Activated CD4-positive, alpha-beta T cell treated with anti-CD3 and anti-CD28 coated beads, Interleukin-10, Interleukin-2, amounts not matched to agents 100 ng/mL and 50 ng/mL, durations not matched to agents 16 hours and 8 hours (primary cell): ENCODE data around the gene HOXB4.
A peak's percentile ranks its signal among the peaks of the same experiment; 100 is the strongest.

Experiments
- DNase-seq: peaks from one replicate; pipeline ENCODE4 v3.0.0-alpha.2; 2020

The HOXB4 gene

GRCh38 chr17:48601207-48601538 is 23.0 kb upstream of the HOXB4 start:
- no peak for DNase-seq

- no peak for DNase-seq
Measured at GRCh38 chr17:48600244-48601098, 22.3 kb upstream of the HOXB4 start.

DNA sequence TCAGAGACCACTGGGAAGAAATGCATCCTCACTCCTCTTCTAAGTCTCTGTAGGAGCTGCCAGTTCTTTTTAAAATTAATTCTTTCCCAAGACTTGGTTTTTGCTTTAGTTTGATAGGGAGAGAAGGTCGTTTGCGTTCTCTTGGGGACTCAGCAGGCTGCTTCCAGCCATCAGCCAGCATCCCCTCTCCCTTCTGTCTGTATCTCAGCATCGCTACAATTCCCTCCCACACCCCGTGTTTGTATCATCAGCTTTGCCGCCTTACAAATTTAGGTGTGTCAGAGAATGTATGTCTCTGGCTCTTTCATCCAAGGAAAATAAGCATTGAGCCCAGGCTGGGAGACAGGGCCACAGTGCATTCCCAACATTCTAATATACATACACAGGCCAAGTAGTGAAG is 21.2 kb upstream of the HOXB4 start:
- DNase-seq, result no peak

GRCh38 chr17:48598736-48599135 is 20.6 kb upstream of the HOXB4 start:
- no peak for DNase-seq

DNA sequence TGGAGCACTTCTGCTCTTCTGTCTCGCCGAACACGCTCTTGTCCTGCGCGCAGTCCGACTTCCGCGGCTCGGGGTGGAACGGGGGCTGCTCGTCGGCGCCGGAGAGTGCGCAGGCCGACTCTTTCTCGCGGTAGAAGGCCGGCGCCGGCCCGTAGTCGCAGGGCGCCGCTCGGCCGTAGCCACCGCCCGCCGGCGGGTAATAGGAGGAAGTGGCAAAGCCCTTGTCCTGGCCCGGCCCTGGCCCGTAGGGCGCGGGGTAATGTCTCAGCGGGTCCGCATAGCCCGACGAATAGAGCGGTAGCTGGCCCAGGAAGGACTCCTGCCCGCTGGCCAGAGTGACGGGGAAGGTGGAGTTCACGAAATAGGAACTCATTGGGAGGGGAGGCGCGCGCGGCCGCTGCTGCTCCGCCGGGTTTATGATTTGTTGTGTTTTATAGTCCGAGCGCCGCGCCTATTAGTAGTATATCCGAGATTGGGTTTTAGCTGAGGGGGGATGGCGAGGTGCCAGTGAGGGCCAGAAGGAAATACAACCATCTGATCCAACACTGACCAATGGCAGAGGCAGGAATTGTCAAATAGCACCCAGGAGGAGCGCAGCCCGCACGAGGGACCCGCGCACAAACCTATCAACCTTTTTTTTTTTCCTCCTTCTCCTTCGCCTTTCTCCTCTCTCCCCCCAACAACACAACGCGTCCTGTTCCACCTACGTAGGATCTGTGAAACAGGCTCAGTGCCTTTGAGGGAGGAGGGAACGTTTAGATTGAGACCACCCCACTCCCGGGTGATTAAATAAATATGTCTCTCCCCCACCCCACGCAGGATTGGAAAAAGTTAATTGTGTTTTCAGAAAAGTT is 19.9 kb upstream of the HOXB4 start:
- DNase-seq, result peak; percentile 38

DNA sequence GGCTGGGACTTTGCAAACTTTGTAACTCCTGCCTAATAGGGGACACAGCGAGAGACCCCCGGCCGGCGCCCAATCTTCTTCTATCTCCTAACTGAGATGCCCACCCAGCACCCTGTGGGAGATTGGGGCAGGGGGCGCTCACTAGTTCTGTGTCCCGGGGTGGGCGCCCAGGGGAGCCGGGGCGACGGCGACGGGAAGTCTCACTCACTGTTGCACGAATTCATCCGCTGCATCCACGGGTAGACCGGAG is 19.3 kb upstream of the HOXB4 start:
- no peak for DNase-seq

DNA sequence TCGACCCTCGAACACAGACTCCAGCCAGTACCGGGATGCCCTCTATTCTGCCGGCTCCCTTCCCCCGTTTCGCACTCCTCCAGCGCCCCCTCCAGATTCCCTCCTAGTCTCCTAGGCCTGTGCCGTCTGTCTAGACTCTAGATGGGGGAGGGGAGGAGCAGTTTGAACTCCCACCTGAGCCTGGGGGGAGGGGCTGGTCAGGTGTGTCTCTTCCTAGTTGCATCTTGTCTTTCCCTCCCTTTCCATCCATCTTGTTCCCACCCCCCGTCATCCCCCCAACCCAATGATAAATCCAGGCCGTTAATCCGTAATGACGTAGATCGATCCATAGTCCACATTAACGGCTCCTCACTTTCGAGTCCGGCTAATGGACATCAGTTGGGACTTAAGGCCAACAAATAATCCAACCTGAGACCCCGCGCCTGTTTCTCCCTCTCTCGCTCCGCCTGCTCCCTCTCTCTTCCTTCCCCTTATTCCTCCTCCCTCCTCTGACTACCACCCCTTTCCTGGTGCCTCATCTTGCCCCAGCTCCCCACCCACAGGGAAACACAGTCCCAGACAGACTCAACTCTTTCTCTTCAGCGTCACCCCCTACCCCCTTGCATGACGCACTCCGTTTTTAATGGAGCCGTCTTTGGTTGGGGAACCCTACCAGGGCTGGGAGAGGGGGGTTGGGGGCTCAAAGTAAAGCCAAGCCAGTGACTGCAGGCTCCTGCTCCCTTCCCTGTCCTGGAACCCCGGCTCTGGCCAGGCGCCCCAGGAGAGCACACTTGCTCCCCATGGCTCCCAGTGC is 18.8 kb upstream of the HOXB4 start:
- DNase-seq, result no peak

GRCh38 chr17:48596000-48596734 is 18.0 kb upstream of the HOXB4 start:
- DNase-seq, result peak; percentile 49

DNA sequence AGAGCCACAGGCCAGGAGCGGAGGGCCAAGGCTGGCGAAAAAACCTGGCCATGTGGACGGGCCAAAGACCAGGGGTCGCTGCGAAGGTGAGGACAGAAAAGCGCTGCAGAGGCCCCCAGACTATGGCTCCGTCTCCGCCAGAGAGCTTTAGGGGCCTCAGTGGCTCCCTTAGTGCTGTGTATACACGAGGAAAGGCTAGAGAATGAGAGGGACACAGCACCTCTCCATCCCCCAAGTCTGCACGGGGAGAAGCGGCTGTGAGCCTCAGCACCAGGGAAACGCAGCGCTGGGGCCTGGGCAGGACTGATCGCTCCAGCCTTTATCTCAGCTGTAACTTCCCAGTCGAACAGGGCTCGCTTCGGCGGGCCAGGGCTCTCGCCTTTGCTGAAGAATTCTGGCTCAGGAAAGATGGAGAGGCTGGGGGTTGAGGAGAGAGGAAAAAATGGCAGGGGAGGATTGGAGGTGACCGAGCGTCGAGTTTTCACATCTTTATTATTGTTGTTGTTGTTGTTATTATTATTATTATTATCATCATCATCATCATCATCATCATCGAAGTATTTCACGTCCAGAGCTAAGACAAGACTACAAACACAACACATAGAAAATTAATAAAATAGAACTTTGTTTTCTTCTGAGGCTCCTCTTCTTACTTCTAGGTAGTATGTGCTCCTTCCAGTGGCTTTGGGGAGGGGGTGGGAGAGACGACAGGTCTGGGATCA is 17.3 kb upstream of the HOXB4 start:
- DNase-seq, result no peak

DNA sequence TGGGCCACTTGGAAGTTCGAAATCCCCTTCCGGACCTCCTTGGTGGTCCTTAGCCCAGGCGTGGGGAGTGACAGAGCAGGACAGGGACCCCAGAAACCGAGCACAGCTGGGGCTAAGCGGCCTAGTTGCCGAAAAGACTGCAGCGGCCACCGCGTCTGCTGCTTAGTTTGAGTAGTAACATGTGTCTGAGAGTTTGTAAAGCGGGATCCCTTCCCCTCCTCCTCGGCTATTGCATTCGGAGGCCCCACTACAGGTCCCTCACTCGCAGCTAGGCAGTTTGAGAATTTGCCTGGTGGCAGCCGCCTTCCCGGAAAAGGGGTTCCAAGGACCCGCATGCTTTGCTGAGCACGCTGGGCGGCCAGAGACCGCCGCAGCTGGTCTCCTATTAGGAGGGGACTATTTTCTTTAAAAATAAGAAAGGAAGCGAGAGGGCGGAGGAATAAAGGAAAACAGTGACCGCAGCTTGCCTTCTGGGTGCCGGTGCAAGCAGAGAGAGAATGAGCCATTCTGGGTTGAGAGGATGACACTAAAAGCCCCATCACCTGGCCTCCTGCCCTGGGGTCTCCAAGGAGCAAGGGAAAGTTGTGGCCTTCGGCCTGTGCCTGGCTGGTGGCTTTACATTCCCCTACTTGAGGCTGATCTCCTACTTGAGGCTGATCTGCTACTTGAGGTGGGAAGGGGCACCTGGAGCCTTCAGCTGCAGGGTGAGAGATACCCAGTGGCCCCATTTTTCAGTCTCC is 16.6 kb upstream of the HOXB4 start:
- no peak for DNase-seq

- DNase-seq, result peak; percentile 86
Measured at GRCh38 chr17:48593840-48594537, 15.8 kb upstream of the HOXB4 start.

DNA sequence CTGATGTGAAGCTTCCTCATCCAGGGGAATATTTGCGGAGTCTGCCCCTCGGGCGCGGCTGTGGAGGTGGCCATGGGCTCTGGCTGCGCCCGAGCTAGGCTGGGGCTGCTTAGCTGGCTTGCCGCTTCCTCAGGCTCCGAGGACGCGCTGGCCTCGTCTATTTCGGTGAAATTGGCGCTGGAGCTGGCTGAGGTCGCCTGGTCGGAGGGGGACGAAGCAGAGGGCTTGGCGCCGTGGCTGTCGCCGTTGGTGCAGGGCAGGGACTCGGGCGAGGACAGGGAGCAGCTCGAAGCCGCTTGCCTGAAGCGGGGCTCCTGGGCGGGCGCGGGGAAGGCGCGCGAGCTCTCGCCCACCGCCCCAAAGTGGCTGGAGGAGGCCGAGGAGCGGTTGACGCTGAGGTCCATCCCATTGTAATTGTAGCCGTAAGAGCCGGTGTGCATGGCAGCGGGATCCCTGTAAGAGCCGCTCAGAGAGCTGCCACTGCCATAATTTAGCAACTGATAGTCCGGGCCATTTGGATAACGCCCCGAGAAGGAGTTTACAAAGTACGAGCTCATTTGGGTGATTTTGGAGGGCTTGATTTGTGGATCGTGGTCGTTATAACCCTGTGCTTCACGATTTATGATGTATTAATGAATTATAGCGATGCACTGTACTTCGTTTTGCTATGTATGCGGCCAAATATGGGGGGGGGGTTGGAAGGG is 15.1 kb upstream of the HOXB4 start, which contains the start of gene HOXB5:
TSS of gene HOXB5 (minus strand) at position 654 of the 704 bp plus-strand sequence. CDS start at position 557, 97 bp downstream.
- DNase-seq, result peak; percentile 14

- DNase-seq, result peak; percentile 20
Measured at GRCh38 chr17:48592577-48592976, 14.4 kb upstream of the HOXB4 start.

DNA sequence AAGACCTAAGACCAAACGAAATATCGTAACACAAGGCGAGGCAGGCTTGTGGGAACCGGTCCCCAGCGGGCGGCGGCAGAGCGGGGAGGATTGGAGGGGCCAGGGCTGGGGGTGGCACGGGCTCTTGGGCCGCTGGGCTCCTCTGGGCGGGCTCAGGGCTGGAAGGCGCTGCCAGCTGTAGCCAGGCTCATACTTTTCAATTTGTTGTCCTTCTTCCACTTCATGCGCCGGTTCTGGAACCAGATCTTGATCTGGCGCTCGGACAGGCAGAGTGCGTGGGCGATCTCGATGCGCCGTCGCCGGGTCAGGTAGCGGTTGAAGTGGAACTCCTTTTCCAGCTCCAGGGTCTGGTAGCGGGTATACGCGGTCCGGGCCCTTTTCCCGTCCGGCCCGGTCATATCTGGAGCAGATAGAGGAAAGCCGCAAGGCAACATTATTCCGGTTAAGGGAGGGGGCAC is 13.9 kb upstream of the HOXB4 start:
- no peak for DNase-seq

DNA sequence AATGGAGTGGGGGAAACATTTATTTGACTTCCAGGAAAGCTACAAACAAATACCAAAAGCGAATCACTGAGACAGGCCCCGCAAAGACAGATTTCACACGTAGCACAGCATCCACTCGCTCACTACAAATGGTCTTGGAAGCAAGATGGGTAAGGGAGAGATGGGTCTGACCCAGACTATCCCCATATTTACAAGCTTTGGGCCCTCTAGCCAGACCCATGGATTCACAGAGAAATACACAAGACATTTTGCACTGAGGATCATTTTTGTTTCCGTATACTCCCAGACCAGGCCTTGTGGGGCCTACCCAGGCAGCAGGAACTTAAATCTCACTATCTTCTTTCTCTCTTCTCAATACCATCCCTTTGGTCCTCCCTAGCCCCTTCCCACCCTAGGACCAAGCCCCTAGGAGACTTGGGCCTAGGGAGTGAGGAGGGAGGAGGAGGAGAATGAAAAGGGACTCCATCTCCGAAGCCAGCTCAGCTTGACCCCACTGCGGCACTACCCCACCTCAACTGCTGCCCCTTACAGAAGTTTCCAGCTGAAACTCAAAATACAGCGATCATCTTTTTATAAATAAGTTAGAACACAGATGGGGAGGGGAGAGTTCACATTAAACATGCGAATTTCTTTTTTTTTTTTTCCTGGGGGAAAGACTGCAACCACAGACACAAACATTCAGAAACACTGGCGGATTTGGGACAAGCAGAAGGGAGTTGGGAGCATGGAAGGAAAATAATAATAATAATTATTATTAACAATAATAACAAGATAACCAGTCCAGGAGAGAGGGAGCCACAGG is 13.3 kb upstream of the HOXB4 start:
- DNase-seq, result no peak

- no peak for DNase-seq
Measured at GRCh38 chr17:48590607-48591161, 12.5 kb upstream of the HOXB4 start.

GRCh38 chr17:48589831-48590606 is 11.9 kb upstream of the HOXB4 start, which contains the start of gene HOXB3:
TSS of gene HOXB3 (minus strand) at chr17:48590241. CDS start at chr17:48552474, 37,767 bp downstream.
- no peak for DNase-seq
